HCT116 (cell line): ENCODE measurements around the gene RPL10. TPM values are rescaled to one million over a fixed set of nuclear protein-coding genes. Genes with fewer than 3 reads are reported as not detected.

Experiments used
- ATAC-seq: fragments of 200-7000 bp; cut with Tn5 transposase; 2 replicates; pipeline ENCODE4 v1.9.1; 2020; ENCODE audit warnings: mild to moderate bottlenecking, moderate library complexity
- BruUV-seq: library from RNA; stranded (reverse); fragments of 400-500 nt; replicated peaks from 2 replicates; lab custom pipeline; 2021; lab: Mats Ljungman, UMichigan
- CTCF ChIA-PET: fragments of 300-600 bp; sonication (Branson Sonifier 250); formaldehyde crosslinking; loops from one replicate; lab custom pipeline; 2021; ENCODE audit warnings: antibody characterized with exemption; lab: Charles Lee
- POLR2A ChIA-PET: fragments of 300-600, 350-600 bp; sonication (Branson Sonifier 250); formaldehyde crosslinking; loops from one replicate; lab custom pipeline; 2021; ENCODE audit warnings: antibody characterized with exemption; lab: Charles Lee
- RAD21 ChIA-PET, 2 experiments: fragments of 300-600 bp; sonication (Branson Sonifier 250); formaldehyde crosslinking; loops; one replicate each; lab custom pipeline; 2023; ENCODE audit warnings: low total read pairs in 2 of 2; ENCODE audit not compliant: uncharacterized antibody in 2 of 2, unreplicated experiment in 2 of 2, low non-redundant PET in 1 of 2; lab: Charles Lee
- DNase-seq: peaks from one replicate; pipeline ENCODE4 v3.0.0-alpha.2; 2010; ENCODE audit warnings: low read depth, low spot score
- H2AFZ ChIP-seq: fragments of 200-600 bp; shearing (Covaris generic), sonication (generic); 2 replicates; pipeline ENCODE4 v1.6.1; 2017; ENCODE audit warnings: low read depth, mixed run types, mixed read lengths, antibody characterized with exemption, low read length; ENCODE audit not compliant: poor library complexity, severe bottlenecking
- H3K27ac ChIP-seq: 2 replicates; pipeline ENCODE4 v1.5.1; 2012; ENCODE audit warnings: low read depth, low read length
- H3K27me3 ChIP-seq: fragments of 200-600 bp; sonication (generic); 2 replicates; pipeline ENCODE4 v1.6.1; 2016; ENCODE audit warnings: mixed run types, low read length, mixed read lengths; ENCODE audit not compliant: insufficient read depth
- H3K36me3 ChIP-seq, 2 experiments: fragments of 200-500 bp in 1 of 2; fragments of 200-600 bp in 1 of 2; sonication (Bioruptor generic) in 1 of 2; sonication (generic) in 1 of 2; 2 replicates each; pipeline versions ENCODE4 v1.5.1 to v1.6.1; 2014 to 2016; ENCODE audit warnings: low read length in 2 of 2, inconsistent platforms in 1 of 2, mixed read lengths in 1 of 2, mixed run types in 1 of 2; ENCODE audit not compliant: insufficient read depth in 2 of 2, control insufficient read depth in 1 of 2
- H3K4me1 ChIP-seq, 2 experiments: fragments of 200-600 bp in 1 of 2; sonication (generic) in 1 of 2; 2 replicates each; pipeline versions ENCODE4 v1.5.1 to v1.6.1; 2012 to 2017; ENCODE audit warnings: low read length in 2 of 2, inconsistent platforms in 1 of 2, mild to moderate bottlenecking in 1 of 2, mixed read lengths in 1 of 2, mixed run types in 1 of 2, moderate library complexity in 1 of 2; ENCODE audit not compliant: insufficient read depth in 2 of 2, control insufficient read depth in 1 of 2
- H3K4me2 ChIP-seq: fragments of 200-600 bp; sonication (generic); 2 replicates; pipeline ENCODE4 v1.6.1; 2017; ENCODE audit warnings: mixed run types, low read length, mixed read lengths
- H3K4me3 ChIP-seq, 2 experiments: fragments of 200-600 bp in 1 of 2; sonication (generic) in 1 of 2; replicated peaks in 1 of 2; 2 replicates each; pipeline ENCODE4 v1.5.1; 2011 to 2016; ENCODE audit warnings: low read length in 2 of 2, control low read depth in 1 of 2, low read depth in 1 of 2, mild to moderate bottlenecking in 1 of 2, mixed read lengths in 1 of 2, mixed run types in 1 of 2
- H3K79me2 ChIP-seq: fragments of 200-600 bp; sonication (generic); 2 replicates; pipeline ENCODE4 v1.6.1; 2017; ENCODE audit warnings: mild to moderate bottlenecking, mixed run types, low read length, moderate library complexity, mixed read lengths; ENCODE audit not compliant: insufficient read depth
- H3K9ac ChIP-seq: fragments of 200-600 bp; sonication (generic); 2 replicates; pipeline ENCODE4 v1.6.1; 2016; ENCODE audit warnings: low read length, mixed read lengths
- H3K9me2 ChIP-seq: fragments of 200-600 bp; sonication (generic), shearing (Covaris generic); 2 replicates; pipeline ENCODE4 v1.6.1; 2017; ENCODE audit warnings: mixed run types, mild to moderate bottlenecking, moderate library complexity; ENCODE audit not compliant: insufficient read depth
- H3K9me3 ChIP-seq, 2 experiments: fragments of 200-500 bp in 1 of 2; fragments of 200-600 bp in 1 of 2; sonication (Bioruptor generic) in 1 of 2; sonication (generic) in 1 of 2; 2 replicates each; pipeline ENCODE4 v1.6.1; 2014 to 2017; ENCODE audit warnings: low read length in 2 of 2, mixed read lengths in 2 of 2, inconsistent platforms in 1 of 2, low read depth in 1 of 2, mild to moderate bottlenecking in 1 of 2, mixed run types in 1 of 2, moderate library complexity in 1 of 2; ENCODE audit not compliant: control insufficient read depth in 1 of 2, insufficient read depth in 1 of 2
- H4K20me1 ChIP-seq: fragments of 200-600 bp; sonication (generic), shearing (Covaris generic); 2 replicates; pipeline ENCODE4 v1.6.1; 2017; ENCODE audit warnings: mixed run types, mild to moderate bottlenecking, moderate library complexity; ENCODE audit not compliant: insufficient read depth
- CBX3 ChIP-seq: IDR thresholded peaks from 2 replicates; pipeline ENCODE4 v1.6.1; 2012; ENCODE audit warnings: low read depth
- ELF1 ChIP-seq: IDR thresholded peaks from 2 replicates; pipeline ENCODE4 v1.6.1; 2012; ENCODE audit warnings: low read depth, borderline replicate concordance
- JUND ChIP-seq: IDR thresholded peaks from 2 replicates; pipeline ENCODE4 v1.6.1; 2012
- POLR2A ChIP-seq: IDR thresholded peaks from 2 replicates; pipeline ENCODE4 v1.7.0; 2011; ENCODE audit warnings: borderline replicate concordance; ENCODE audit not compliant: insufficient read depth, insufficient read length; ENCODE audit errors: extremely low read depth
- POLR2AphosphoS5 ChIP-seq: IDR thresholded peaks from 2 replicates; pipeline ENCODE4 v1.6.1; 2011; ENCODE audit warnings: mild to moderate bottlenecking, low read depth, low read length, moderate library complexity
- SIN3A ChIP-seq: IDR thresholded peaks from 2 replicates; pipeline ENCODE4 v1.6.1; 2012; ENCODE audit warnings: low read depth
- SRF ChIP-seq: IDR thresholded peaks from 2 replicates; pipeline ENCODE4 v1.6.1; 2012; ENCODE audit warnings: low read depth
- YY1 ChIP-seq: IDR thresholded peaks from 2 replicates; pipeline ENCODE4 v1.6.1; 2011; ENCODE audit warnings: low read length, low read depth, moderate library complexity, mild to moderate bottlenecking; ENCODE audit not compliant: insufficient replicate concordance; ENCODE audit errors: extremely low read depth
- ZFX ChIP-seq: fragments of 450-650 bp; IDR thresholded peaks from 2 replicates; pipeline ENCODE4 v1.6.1; 2017
- intact Hi-C: fragments of 100-400 bp; cut with micrococcal nuclease; formaldehyde crosslinking; loops from 2 replicates; pipeline ENCODE4 v1.10.0; 2022
- total RNA-seq: library from RNA; stranded (reverse); gene quantifications from one replicate; pipeline ENCODE4 v1.2.1, GENCODE V29; 2021; ENCODE audit not compliant: unreplicated experiment
- TF ChIP-seq, protein P1 (sequence below): IDR thresholded peaks from 2 replicates; pipeline ENCODE4 v1.6.1; 2012
- TF ChIP-seq, protein P2 (sequence below): IDR thresholded peaks from 2 replicates; pipeline ENCODE4 v1.6.1; 2012
- TF ChIP-seq, protein P3 (sequence below): IDR thresholded peaks from 2 replicates; pipeline ENCODE4 v1.6.1; 2012; ENCODE audit warnings: low read depth

The RPL10 gene
- total RNA-seq, 1 experiment from 2014 or later, result 3,069 TPM

DNA sequence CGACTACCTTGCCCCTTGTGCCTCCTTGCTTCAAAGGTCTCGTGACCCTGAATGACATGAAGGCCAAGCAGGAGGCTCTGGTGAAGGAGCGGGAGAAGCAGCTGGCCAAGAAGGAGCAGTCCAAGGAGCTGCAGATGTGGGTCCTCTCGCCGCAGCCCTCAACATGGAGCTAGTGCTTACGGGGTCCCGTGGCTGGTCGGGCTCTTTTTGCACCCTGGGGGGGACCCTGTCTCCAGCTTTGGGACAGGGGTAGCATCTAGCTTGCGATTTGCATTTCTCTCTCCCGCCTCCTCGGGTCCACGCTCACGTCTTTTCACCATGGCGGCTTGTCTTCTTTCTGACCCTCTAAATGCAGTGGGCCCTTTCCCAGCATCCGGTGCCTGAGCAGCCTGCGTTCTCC is 47.6 kb downstream of the RPL10 start:
- no peak overlapping the region for H3K4me3 ChIP-seq
- H3K27ac ChIP-seq, result no peak overlapping the region
- RAD21 ChIA-PET, result no interaction called here
- no peak overlapping the region for H3K4me2 ChIP-seq
- TF ChIP-seq, protein P1, sequence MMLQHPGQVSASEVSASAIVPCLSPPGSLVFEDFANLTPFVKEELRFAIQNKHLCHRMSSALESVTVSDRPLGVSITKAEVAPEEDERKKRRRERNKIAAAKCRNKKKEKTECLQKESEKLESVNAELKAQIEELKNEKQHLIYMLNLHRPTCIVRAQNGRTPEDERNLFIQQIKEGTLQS, result no peak
- H3K36me3 ChIP-seq, result no peaks in the 10 kb centered on the region; a peak in 1 of 4 replicates
- no peaks in the 10 kb centered on the region for H4K20me1 ChIP-seq
- H3K27me3 ChIP-seq, result no peaks in the 10 kb centered on the region
- peaks cover 7% of the 10 kb centered on the region; the same call in 1 of the 2 replicates for H3K79me2 ChIP-seq
- no peak for DNase-seq
- no peak overlapping the region for H3K9ac ChIP-seq
- POLR2A ChIA-PET, result no interaction called here
- no peak overlapping the region for H2AFZ ChIP-seq
- CTCF ChIA-PET, result no interaction called here
- no peak for ATAC-seq
- H3K4me1 ChIP-seq, result peaks cover 6 to 16% of the 10 kb centered on the region in 2 experiments; a peak in 3 of 4 replicates
- intact Hi-C loops, result no loop called here
- no peaks in the 10 kb centered on the region for H3K9me3 ChIP-seq
- no TSS peak for BruUV-seq
- no peaks in the 10 kb centered on the region for H3K9me2 ChIP-seq

DNA sequence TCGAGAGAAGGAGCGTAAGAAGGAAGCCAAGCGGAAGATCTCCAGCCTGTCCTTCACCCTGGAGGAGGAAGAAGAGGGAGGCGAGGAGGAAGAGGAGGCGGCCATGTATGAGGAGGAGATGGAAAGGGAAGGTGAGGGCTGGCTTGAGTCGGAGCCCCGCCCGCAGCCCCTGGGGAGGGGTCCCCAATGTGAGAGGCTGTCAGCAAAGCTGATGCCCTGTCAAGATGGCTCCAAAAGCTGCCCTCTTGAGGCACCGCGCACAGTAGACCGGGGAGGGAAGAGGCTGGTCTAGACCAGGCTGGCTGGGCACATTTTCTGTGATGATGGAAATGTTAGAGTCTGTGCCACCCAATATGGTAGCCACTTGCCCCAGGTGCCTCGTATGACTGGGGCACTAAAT is 48.3 kb downstream of the RPL10 start:
- H3K27ac ChIP-seq, result no peak overlapping the region
- no peaks in the 10 kb centered on the region for H3K27me3 ChIP-seq
- H3K9me2 ChIP-seq, result no peaks in the 10 kb centered on the region
- BruUV-seq, result no TSS peak
- no peaks in the 10 kb centered on the region for H3K9me3 ChIP-seq
- TF ChIP-seq POLR2AphosphoS5, result no peak
- TF ChIP-seq, protein P2, sequence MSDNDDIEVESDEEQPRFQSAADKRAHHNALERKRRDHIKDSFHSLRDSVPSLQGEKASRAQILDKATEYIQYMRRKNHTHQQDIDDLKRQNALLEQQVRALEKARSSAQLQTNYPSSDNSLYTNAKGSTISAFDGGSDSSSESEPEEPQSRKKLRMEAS, result no peak
- TF ChIP-seq POLR2A, result no peak
- no peak for TF ChIP-seq JUND
- no peak for TF ChIP-seq SIN3A
- TF ChIP-seq YY1, result no peak
- no peak for TF ChIP-seq ELF1
- no peak for TF ChIP-seq SRF
- TF ChIP-seq CBX3, result no peak
- TF ChIP-seq, protein P3, sequence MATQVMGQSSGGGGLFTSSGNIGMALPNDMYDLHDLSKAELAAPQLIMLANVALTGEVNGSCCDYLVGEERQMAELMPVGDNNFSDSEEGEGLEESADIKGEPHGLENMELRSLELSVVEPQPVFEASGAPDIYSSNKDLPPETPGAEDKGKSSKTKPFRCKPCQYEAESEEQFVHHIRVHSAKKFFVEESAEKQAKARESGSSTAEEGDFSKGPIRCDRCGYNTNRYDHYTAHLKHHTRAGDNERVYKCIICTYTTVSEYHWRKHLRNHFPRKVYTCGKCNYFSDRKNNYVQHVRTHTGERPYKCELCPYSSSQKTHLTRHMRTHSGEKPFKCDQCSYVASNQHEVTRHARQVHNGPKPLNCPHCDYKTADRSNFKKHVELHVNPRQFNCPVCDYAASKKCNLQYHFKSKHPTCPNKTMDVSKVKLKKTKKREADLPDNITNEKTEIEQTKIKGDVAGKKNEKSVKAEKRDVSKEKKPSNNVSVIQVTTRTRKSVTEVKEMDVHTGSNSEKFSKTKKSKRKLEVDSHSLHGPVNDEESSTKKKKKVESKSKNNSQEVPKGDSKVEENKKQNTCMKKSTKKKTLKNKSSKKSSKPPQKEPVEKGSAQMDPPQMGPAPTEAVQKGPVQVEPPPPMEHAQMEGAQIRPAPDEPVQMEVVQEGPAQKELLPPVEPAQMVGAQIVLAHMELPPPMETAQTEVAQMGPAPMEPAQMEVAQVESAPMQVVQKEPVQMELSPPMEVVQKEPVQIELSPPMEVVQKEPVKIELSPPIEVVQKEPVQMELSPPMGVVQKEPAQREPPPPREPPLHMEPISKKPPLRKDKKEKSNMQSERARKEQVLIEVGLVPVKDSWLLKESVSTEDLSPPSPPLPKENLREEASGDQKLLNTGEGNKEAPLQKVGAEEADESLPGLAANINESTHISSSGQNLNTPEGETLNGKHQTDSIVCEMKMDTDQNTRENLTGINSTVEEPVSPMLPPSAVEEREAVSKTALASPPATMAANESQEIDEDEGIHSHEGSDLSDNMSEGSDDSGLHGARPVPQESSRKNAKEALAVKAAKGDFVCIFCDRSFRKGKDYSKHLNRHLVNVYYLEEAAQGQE, result no peak
- TF ChIP-seq ZFX, result no peak
- ATAC-seq (no peak), DNase-seq (no peak)
- POLR2A ChIA-PET, result no interaction called here
- peaks cover 6 to 16% of the 10 kb centered on the region in 2 experiments; a peak in 3 of 4 replicates for H3K4me1 ChIP-seq
- H3K4me2 ChIP-seq, result no peak overlapping the region
- no peak overlapping the region for H3K4me3 ChIP-seq
- H3K79me2 ChIP-seq, result peaks cover 7% of the 10 kb centered on the region; the same call in 1 of the 2 replicates
- intact Hi-C loops, result no loop called here
- no peak overlapping the region for H3K9ac ChIP-seq
- no peaks in the 10 kb centered on the region for H4K20me1 ChIP-seq
- RAD21 ChIA-PET, result no interaction called here
- H3K36me3 ChIP-seq, result no peaks in the 10 kb centered on the region
- CTCF ChIA-PET, result no interaction called here
- no peak overlapping the region for H2AFZ ChIP-seq
